HG03432 (cell line): Measurements from ENCODE around the gene NOTCH2NLA.
"Not testable (repeated sequence)": the region's sequence is repeated elsewhere in the genome, so short reads cannot be mapped to it uniquely, and the experiment has no call there.

Experiments used
- ATAC-seq: cut with Tn5 transposase; IDR thresholded peaks from one replicate; pipeline ENCODE4 v1.9.1; 2021; ENCODE audit warnings: mild to moderate bottlenecking, moderate library complexity; ENCODE audit not compliant: unreplicated experiment

The NOTCH2NLA gene

DNA sequence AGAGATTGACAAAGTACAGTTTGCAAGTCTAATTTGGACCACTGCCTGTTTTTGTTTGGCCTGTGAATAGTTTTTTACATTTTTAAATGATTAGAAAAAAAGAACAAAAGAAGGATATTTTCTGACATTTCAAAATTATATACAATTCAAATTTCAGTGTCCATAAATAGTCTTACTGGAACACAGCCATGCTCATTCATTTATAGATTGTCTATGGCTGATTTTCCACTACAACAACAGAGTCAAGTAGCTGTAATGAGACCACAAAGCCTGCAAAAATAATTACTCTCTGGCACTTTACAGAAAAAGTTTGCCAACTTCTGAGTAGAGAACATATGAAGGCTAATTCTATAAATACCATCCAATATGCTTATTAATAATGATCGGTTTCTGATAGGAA lies 61.1 kb downstream of the NOTCH2NLA start:
- ATAC-seq, result not testable (repeated sequence)

GRCh38 chr1:146167273-146167672 lies 61.5 kb downstream of the NOTCH2NLA start:
- not testable (repeated sequence) for ATAC-seq

DNA sequence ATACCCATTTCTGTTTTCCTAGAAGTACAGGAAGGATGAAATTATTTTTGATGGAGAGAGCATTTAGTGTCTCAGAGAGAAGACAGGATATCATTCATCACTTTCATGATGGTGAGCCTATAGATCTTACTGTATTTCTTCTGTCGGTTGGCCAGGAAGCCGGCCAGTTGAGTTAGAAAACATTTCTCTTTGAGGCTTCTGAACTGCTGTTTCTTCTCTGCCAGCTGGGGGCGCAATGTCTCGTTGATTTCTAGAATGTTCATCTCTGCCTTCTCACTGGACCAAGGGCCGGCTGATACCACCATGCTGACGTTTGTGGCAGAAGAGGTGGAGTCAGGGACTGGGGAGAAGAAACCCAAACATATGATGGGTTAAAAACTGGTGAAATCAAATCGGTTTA lies 84.4 kb downstream of the NOTCH2NLA start, which contains the start of gene NBPF10:
Gene NBPF10 (minus strand): TSS at position 340 of the 400 bp plus-strand sequence. CDS start 35 bp downstream, at position 305.
- not testable (repeated sequence) for ATAC-seq
